KOPT-K1 (cell line): ENCODE data around the gene LAD1.

Experiments used
- H3K27ac ChIP-seq: fragments of 200-600 bp; sonication (generic); 2 replicates; pipeline ENCODE4 v1.5.1; 2016; ENCODE audit warnings: antibody characterized with exemption, mild to moderate bottlenecking, low read depth, low read length; ENCODE audit not compliant: poor library complexity, severe bottlenecking
- H3K36me3 ChIP-seq: fragments of 200-600 bp; sonication (generic); 2 replicates; pipeline ENCODE4 v1.5.1; 2017; ENCODE audit warnings: antibody characterized with exemption, mild to moderate bottlenecking, low read length, moderate library complexity; ENCODE audit not compliant: insufficient read depth
- H3K9me3 ChIP-seq: fragments of 200-600 bp; sonication (generic); 2 replicates; pipeline ENCODE4 v1.5.1; 2017; ENCODE audit warnings: antibody characterized with exemption, low read length, mild to moderate bottlenecking; ENCODE audit not compliant: insufficient read depth, poor library complexity, severe bottlenecking

LAD1 gene, protein sequence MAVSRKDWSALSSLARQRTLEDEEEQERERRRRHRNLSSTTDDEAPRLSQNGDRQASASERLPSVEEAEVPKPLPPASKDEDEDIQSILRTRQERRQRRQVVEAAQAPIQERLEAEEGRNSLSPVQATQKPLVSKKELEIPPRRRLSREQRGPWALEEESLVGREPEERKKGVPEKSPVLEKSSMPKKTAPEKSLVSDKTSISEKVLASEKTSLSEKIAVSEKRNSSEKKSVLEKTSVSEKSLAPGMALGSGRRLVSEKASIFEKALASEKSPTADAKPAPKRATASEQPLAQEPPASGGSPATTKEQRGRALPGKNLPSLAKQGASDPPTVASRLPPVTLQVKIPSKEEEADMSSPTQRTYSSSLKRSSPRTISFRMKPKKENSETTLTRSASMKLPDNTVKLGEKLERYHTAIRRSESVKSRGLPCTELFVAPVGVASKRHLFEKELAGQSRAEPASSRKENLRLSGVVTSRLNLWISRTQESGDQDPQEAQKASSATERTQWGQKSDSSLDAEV

DNA sequence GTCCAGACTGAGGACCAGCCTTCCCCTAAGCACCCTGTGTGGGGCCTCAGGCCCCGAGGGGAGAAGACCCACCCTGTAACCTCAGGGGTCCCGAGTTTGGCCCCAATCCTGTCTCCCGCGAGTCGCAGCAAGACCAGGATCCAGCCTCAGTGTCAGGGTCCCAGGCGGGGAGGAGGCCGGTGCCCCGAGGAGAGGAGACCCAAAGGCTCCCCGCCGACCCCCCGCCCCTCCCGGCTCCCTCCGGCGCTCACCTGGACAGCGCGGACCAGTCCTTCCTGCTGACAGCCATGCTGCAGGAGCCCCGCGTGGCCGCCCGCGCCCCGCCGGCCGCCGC, at the start of gene LAD1:
LAD1 (minus strand) TSS at position 307 of the 334 bp plus-strand sequence; CDS start at position 289, 18 bp downstream.
- no peak within 1 kb of the TSS for H3K27ac ChIP-seq
- H3K36me3 ChIP-seq = no peaks in the 10 kb centered on the region
- H3K9me3 ChIP-seq = no peaks in the 10 kb centered on the region

DNA sequence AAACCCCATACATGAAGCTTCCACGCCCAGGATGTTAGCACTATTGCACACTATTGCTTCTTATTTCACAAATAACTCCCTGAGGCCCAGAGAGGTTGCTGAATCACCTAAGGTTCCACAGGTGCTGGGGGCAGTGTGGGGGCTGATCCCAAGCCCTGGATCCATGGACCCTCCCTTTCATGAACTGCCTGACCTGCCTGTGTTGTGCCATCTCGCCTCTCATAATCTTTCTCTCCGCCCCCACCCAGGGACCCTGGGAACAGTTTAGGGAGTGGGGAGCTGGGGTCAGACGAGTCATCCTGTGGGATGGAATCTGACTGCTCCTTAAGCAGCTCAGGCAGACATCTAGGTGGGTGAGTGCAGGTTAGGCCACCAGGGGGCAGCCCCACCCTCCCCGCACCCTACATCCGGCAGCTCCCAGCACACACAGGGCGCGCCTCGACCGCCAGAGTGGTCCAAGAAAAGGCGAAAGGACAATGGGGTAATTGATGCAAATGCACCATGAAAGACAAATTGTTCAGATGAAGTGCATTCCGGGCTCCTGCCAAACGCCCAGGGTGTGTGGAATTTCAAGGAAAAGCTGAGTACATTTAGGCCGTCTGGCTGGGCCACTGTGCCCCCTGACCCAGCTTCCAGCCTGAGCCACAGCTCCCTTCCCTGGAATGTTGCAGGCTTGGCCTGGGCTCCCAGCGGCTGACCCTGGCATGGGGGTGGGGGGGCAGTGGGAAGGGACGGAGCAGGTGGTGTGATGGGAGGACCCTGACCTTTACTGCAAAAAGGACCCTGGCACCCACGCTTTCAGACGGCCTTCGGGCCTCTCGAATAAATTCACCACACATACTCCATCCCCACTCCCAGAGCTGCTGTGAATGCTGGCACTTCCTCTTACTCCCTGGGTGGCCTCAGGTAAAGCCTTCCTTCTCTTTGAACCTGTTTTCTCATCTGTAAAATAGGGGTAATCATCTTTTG, 49.1 kb upstream of the LAD1 start:
- no peaks in the 10 kb centered on the region for H3K36me3 ChIP-seq
- H3K9me3 ChIP-seq = no peaks in the 10 kb centered on the region
- H3K27ac ChIP-seq = no peak overlapping the region

DNA sequence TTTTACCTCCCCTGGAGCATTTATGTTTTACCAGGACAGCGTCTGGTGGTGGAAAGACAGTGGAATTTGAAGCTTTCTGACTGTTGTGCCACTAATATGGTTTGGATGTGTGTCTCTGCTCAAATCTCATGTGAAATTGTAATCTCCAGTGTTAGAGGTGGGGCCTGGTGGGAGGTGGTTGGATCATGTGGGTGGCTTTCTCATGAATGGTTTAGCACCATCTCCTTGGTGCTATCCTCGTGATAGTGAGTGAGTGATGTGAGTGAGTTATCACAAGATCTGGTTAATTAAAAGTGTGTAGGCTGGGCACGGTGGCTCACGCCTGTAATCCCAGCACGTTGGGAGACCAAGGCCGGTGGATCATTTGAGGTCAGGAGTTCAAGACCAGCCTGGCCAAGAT, 46.2 kb upstream of the LAD1 start:
- H3K9me3 ChIP-seq = peaks cover 3% of the 10 kb centered on the region
- H3K36me3 ChIP-seq = no peaks in the 10 kb centered on the region
- H3K27ac ChIP-seq = no peak overlapping the region

DNA sequence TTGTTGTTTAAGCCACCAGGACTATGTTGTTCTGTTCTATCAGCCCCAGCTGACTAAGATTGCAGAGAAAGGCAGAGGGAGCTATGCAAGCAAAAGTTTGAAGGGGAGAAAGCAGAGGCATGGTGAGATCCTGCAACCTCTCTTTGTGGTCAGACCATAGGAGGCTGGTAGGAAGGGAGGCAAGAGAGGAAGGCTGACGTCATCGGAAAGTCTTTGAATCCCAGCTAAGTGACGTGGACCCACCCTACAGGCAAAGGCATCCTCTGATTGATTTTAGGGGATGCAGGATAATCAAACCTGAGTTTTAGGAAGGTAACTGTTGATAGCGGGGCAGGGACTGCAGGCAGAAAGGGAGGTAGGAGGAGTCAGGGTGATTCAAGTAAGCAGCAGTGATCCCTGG, 45.7 kb upstream of the LAD1 start:
- Histone ChIP-seq H3K27ac (no peak overlapping the region), H3K36me3 (no peaks in the 10 kb centered on the region), H3K9me3 (peaks cover 3% of the 10 kb centered on the region)

DNA sequence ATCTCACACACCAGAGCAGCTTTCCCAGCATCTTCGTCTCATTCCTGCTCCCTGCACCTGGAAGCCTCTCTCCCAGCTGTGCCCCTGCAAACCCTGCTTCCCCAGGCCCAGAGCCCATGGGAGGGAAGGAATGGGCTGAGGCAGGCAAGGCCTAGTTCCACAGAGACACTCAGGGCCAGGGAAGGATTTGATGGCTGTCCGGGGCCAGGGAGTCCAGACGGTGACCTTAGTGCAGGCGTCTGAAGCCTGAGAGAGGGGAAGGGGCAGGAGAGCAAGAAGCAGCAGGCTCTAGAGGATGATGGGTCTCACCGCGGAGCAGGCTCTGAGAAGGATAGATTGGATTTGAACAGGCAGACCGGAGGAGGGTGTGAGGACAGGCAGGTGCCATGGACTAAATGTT, 44.6 kb upstream of the LAD1 start:
- H3K36me3 ChIP-seq = no peaks in the 10 kb centered on the region
- no peak overlapping the region for H3K27ac ChIP-seq
- peaks cover 3% of the 10 kb centered on the region for H3K9me3 ChIP-seq

DNA sequence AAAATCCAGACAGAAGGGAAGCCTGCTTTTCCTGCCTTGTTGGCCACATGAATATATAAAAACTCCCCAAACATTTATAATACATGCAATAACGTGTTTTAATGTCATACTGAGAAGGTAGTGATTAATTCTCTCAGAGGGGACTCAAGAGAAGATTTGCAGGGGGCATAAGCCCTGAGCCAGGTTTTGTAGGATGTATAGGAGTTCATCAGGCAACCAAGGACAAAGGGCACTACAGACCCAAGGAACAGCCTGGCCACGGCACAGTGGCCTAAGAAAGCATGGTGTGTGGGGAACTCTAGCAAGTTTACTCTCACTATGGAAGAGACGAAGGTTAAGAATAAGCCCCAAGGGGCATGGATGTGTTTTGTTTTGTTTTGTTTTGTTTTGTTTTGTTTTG, 37.8 kb upstream of the LAD1 start:
- H3K9me3 ChIP-seq = peaks cover 3% of the 10 kb centered on the region
- no peaks in the 10 kb centered on the region for H3K36me3 ChIP-seq
- H3K27ac ChIP-seq = no peak overlapping the region

DNA sequence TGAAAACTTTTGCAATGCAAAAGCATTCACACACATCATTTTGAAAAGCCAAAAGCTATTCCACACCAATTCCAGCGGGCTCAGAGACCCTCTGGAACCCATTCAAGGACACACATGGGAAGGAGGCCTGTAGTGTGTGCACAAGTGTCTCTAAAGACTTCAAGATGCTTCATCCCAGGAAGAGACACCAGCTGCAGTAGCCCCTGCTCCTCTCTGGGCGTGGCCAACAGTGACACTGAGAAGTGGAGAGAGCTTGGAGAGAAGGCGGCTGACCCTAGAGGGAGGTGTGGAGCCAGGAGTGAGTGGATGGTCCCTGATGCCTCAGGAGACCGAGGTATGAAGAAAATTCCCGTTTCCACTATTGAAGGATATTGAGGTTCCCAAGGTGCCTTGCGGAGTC, 37.3 kb upstream of the LAD1 start:
- no peak overlapping the region for H3K27ac ChIP-seq
- no peaks in the 10 kb centered on the region for H3K36me3 ChIP-seq
- peaks cover 3% of the 10 kb centered on the region for H3K9me3 ChIP-seq

DNA sequence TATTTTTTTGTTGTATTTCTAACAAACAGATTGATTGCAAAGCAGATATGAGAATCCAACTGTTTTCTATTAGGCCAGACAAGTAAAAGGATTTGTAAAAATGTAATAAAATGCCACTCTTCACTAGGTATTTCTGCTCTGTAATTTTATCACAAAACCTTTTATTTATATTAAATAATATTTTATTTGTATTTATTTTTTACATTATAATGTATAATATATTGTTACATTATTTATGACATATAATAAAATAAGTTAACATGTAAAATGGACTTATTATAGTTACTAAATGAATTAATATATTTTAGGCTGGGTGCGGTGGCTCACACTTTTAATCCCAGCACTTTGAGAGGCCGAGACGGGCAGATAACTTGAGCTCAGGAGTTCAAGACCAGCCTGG, 35.1 kb upstream of the LAD1 start:
- Histone ChIP-seq H3K27ac (no peak overlapping the region), H3K36me3 (no peaks in the 10 kb centered on the region), H3K9me3 (no peaks in the 10 kb centered on the region)

DNA sequence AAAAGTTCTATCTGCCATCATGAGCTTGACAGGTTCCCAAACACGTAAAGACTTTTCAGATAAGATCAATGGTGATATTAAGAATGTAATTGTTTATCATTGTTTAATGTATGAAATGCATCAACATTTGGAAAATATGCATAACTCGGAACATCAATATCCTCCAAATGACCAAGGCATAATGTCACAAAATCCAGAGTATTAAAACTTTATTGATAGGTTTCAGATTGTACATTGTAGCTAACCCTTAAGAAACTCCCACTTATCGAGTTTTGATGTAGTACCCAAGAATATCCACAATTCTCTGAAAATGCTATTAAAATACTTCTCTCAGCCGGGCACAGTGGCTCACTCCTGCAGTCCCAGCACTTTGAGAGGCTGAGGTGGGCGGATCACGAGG, 34.5 kb upstream of the LAD1 start:
- Histone ChIP-seq H3K9me3 (no peaks in the 10 kb centered on the region), H3K27ac (no peak overlapping the region), H3K36me3 (no peaks in the 10 kb centered on the region)

DNA sequence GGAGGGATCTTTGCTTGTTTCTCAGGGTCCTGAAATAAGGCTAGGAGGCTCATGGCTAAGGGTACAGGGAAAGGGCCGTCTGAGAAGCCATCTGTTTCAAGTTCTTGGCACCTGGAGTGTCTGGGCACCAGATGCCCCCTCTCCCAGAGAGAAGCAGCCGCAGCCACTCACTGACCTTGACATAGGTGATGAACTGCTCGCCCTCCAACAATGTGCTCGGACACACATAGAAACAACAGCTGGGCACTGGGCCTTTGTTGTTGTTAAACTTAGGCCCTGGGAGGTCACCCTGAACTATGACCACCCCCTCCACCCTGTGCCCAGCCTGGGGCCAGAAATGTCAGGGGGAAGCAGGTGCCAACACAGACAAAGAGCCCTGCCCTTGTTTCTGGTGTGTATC, 31.7 kb upstream of the LAD1 start:
- H3K27ac ChIP-seq = no peak overlapping the region

DNA sequence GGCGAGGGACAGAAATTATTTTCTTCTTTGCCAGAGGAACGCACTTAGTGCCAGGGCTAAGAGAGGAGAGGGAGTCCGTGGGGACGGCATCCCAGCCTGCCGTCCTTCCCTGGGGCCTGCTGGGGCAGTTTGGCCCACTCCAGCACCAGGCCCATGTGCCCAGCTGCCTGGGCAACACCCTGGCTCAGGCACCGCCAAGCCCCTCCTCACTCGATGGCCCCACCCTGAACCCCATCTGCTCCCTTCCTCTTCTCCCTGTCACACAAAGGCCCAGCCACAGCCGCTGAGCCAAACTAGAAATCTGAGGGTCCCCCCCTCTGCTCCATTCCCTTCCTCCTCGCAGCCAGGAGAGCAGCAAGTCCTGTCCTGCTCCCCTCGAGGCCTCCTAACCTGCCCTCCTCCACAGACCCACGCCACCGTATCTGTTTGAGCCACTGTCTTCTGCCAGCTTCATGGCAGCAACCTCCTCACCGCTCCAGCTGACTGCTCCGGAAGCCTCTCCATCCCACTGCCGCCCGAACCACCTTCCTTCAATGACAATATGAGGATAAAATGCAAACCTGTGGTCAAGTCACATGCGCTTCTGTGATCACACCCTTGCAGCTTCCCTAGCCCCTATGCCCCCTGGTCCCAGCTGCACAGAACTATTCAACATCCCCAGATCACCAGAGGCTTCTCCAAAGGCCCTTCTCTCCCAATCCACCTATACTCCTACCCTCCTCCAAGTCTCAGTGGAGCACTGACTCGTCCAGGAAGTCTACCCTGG, 30.8 kb upstream of the LAD1 start:
- H3K9me3 ChIP-seq = no peaks in the 10 kb centered on the region
- no peak overlapping the region for H3K27ac ChIP-seq

More for the DNA sequence above, 31.7 kb upstream of the LAD1 start:
- Histone ChIP-seq H3K36me3 (no peaks in the 10 kb centered on the region), H3K9me3 (no peaks in the 10 kb centered on the region)

DNA sequence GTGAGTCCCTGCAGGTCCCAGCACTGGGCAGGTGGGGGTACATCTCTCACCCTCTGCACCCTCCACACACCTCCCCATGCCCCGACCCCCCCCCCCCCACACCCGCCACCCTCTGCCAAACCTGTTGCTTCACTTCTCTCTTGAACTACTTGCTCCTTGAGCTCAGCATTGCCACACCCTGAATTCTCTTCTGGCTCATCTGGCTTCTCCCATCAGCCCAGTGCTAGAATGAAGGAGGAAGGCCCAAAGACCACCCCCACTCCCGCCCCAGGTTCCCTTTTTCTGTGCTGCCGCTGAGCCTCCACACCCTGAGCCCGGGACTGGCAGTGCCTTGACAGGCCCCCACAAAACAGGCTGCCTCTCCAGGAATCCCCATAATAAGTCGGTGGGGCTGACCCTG, 28.8 kb upstream of the LAD1 start:
- no peaks in the 10 kb centered on the region for H3K9me3 ChIP-seq
- H3K36me3 ChIP-seq = no peaks in the 10 kb centered on the region
- H3K27ac ChIP-seq = no peak overlapping the region

More for the DNA sequence above, 30.8 kb upstream of the LAD1 start:
- H3K36me3 ChIP-seq = no peaks in the 10 kb centered on the region

DNA sequence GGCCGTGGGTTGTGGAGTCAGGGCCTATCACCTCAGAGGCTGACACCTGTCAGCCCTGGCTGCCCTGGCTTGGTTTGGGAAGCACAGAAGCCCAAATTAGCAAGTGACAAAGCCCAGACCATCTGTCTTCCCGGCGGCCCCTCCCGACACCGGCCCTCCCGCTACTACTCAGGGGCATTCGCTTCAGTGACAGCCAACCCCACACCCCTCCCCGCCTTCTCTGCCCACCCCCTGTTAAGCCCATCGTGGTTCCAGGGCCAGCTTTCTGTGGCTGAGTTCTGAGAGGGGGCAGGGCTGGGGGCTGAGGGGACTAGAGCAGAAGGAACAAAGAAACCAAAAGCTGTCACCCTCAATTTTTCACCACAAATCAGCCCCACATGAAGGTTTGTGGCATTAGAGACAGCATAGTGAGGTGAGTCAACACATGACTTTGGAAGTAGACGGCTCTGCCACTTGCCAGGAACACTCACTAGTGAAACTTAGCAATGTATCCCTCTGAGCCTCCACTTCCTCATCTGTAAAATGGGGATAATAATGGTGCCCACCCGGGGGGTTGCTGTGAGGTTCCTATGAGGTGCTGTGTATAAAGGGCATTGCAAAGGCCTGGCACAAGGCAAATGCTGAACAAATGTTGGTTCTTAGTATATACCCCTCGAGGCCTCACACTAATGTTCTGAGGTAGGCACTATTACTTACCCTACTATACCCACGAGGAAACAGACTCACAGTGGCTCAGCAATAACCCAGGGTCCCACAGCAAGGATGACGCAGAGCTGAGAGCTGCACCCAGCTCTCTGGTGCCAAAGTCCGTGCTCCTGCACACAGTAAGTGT, 27.6 kb upstream of the LAD1 start:
- Histone ChIP-seq H3K36me3 (no peaks in the 10 kb centered on the region), H3K27ac (no peak overlapping the region), H3K9me3 (no peaks in the 10 kb centered on the region)

DNA sequence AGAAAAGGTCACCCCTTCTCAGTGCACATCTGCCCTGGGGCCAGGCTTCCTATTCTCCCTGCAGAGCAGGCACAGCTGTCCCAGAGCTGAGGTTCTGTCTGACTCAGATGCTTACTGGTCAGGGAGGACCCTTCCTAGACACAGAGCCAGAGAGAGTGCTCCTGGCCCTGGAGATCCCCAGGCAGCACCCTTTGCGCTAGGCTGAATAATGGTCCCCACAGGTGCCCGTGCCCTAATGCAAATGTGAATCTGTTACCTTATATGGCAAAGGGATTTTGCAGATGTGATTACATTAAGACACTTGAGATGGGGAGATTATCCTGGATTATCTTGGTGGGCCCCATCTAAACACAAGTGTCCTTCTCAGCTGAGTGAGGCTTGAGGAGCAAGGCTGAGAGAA, 25.0 kb upstream of the LAD1 start:
- Histone ChIP-seq H3K36me3 (no peaks in the 10 kb centered on the region), H3K27ac (no peak overlapping the region), H3K9me3 (no peaks in the 10 kb centered on the region)
